SK-N-MC (cell line): ENCODE data around the gene CNBP.

Source experiments
- EZH2 ChIP-seq: fragments of 200-600 bp; sonication (generic); IDR thresholded peaks from one replicate; pipeline ENCODE4 v1.6.1; 2017; ENCODE audit warnings: antibody characterized with exemption
- FOXP2 ChIP-seq: optimal IDR thresholded peaks from 2 replicates; pipeline ENCODE3; 2011; ENCODE audit warnings: mild to moderate bottlenecking, moderate library complexity; ENCODE audit not compliant: insufficient read depth; ENCODE audit errors: extremely low read length, control extremely low read depth
- POLR2AphosphoS5 ChIP-seq: IDR thresholded peaks from 2 replicates; pipeline ENCODE4 v1.6.1; 2012; ENCODE audit warnings: mild to moderate bottlenecking, low read depth, low read length, borderline replicate concordance

GRCh38 chr3:129164500-129164899 is 19.2 kb downstream of the CNBP start:
- TF ChIP-seq POLR2AphosphoS5 (peak; percentile 8; the same call in 1 of the 2 replicates), EZH2 (no peak), FOXP2 (no peak)
